MM.1S (cell line): ENCODE results near the gene LTBP3.

Experiments used
- DNase-seq: peaks from one replicate; pipeline ENCODE4 v3.0.0-alpha.2; 2015
- H2AFZ ChIP-seq: fragments of 300-600 bp; sonication (generic); 2 replicates; pipeline ENCODE4 v1.6.0; 2016; ENCODE audit warnings: antibody characterized with exemption, low read length
- H3F3A ChIP-seq: fragments of 300-600 bp; sonication (generic); 2 replicates; pipeline ENCODE4 v1.6.1; 2016; ENCODE audit warnings: mild to moderate bottlenecking, antibody characterized with exemption, low read length, moderate library complexity, mixed read lengths; ENCODE audit not compliant: insufficient read depth
- H3K27ac ChIP-seq: fragments of 300-600 bp; sonication (generic); 2 replicates; pipeline ENCODE4 v1.5.1; 2016; ENCODE audit warnings: mild to moderate bottlenecking, low read length
- H3K27me3 ChIP-seq: fragments of 300-600 bp; sonication (generic); replicated peaks from 2 replicates; pipeline ENCODE4 v1.6.0; 2016; ENCODE audit warnings: low read length; ENCODE audit not compliant: insufficient read depth
- H3K36me3 ChIP-seq: fragments of 300-600 bp; sonication (generic); replicated peaks from 2 replicates; pipeline ENCODE4 v1.6.1; 2016; ENCODE audit warnings: mild to moderate bottlenecking, low read length, mixed read lengths; ENCODE audit not compliant: insufficient read depth
- H3K4me1 ChIP-seq: fragments of 300-600 bp; sonication (generic); 2 replicates; pipeline ENCODE4 v1.6.1; 2016; ENCODE audit warnings: low read length, mixed read lengths
- H3K4me2 ChIP-seq: fragments of 300-600 bp; sonication (generic); 2 replicates; pipeline ENCODE4 v1.6.0; 2016; ENCODE audit warnings: low read depth, low read length
- H3K4me3 ChIP-seq: fragments of 300-600 bp; sonication (generic); 2 replicates; pipeline ENCODE4 v1.5.1; 2016; ENCODE audit warnings: low read length, mixed read lengths
- H3K79me2 ChIP-seq: fragments of 300-600 bp; sonication (generic); 2 replicates; pipeline ENCODE4 v1.6.1; 2016; ENCODE audit warnings: mixed run types, low read length, mixed read lengths
- H3K9ac ChIP-seq: fragments of 300-600 bp; sonication (generic); 2 replicates; pipeline ENCODE4 v1.6.1; 2016; ENCODE audit warnings: low read length, mixed read lengths
- H3K9me2 ChIP-seq: fragments of 300-600 bp; sonication (generic); replicated peaks from 2 replicates; pipeline ENCODE4 v1.6.1; 2016; ENCODE audit warnings: mild to moderate bottlenecking, low read length, mixed read lengths; ENCODE audit not compliant: insufficient read depth
- H3K9me3 ChIP-seq: fragments of 300-600 bp; sonication (generic); replicated peaks from 2 replicates; pipeline ENCODE4 v1.6.1; 2016; ENCODE audit warnings: mild to moderate bottlenecking, low read length, mixed read lengths; ENCODE audit not compliant: insufficient read depth
- H4K20me1 ChIP-seq: fragments of 300-600 bp; sonication (generic); 2 replicates; pipeline ENCODE4 v1.6.1; 2016; ENCODE audit warnings: mild to moderate bottlenecking, low read length, moderate library complexity, mixed read lengths; ENCODE audit not compliant: insufficient read depth
- CTCF ChIP-seq: fragments of 300-600 bp; sonication (generic); IDR thresholded peaks from 2 replicates; pipeline ENCODE4 v1.5.1; 2016; ENCODE audit warnings: antibody characterized with exemption, low read length, mixed read lengths
- EZH2 ChIP-seq: fragments of 300-600 bp; sonication (generic); optimal IDR thresholded peaks from 2 replicates; pipeline ENCODE3; 2017; ENCODE audit warnings: low read depth, mild to moderate bottlenecking, antibody characterized with exemption, low read length, mixed read lengths
- EZH2phosphoT487 ChIP-seq: fragments of 300-600 bp; sonication (generic); IDR thresholded peaks from 2 replicates; pipeline ENCODE4 v1.6.1; 2018; ENCODE audit warnings: antibody characterized with exemption, low read length

The LTBP3 gene

DNA sequence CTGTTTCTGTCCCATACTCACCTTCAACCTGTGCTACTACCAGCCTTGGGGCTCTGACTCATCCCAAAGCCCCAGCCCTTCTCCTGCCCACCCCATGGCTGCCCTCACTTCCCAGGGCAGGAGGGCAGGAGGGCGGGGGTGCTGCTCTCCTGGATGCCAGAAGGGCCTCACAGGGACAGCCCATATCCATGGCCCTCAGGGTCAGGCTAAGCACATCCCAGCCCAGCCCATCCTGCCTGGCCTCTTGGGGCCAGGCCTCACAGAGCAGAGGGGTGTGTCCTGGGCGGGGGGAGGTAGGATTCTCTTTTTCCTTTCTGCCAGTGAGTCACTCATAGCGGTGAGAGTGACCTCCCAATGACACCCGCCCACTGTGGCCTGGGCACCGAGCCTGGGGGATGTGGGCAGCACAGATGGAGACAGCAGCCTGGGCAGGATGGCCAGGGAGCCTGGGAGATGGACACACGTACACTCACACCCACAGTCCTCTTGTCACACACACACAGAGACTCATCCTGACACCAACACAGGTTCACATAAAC lies 2.4 kb downstream of the LTBP3 start:
- H3K79me2 ChIP-seq: no peaks in the 10 kb centered on the region
- no peak for TF ChIP-seq EZH2
- no peak for TF ChIP-seq CTCF
- no peaks in the 10 kb centered on the region for H3K9me2 ChIP-seq
- no peak overlapping the region for H3K4me2 ChIP-seq
- H3K4me1 ChIP-seq: peaks cover 27% of the 10 kb centered on the region
- no peak overlapping the region for H3K4me3 ChIP-seq
- H4K20me1 ChIP-seq: no peaks in the 10 kb centered on the region
- no peak overlapping the region for H3K27ac ChIP-seq
- no peak overlapping the region for H3K9ac ChIP-seq
- H3K36me3 ChIP-seq: no peaks in the 10 kb centered on the region
- no peak overlapping the region for H2AFZ ChIP-seq
- DNase-seq: no peak
- no peaks in the 10 kb centered on the region for H3K9me3 ChIP-seq
- no peaks in the 10 kb centered on the region for H3K27me3 ChIP-seq
- peaks cover 30% of the 10 kb centered on the region for H3F3A ChIP-seq

DNA sequence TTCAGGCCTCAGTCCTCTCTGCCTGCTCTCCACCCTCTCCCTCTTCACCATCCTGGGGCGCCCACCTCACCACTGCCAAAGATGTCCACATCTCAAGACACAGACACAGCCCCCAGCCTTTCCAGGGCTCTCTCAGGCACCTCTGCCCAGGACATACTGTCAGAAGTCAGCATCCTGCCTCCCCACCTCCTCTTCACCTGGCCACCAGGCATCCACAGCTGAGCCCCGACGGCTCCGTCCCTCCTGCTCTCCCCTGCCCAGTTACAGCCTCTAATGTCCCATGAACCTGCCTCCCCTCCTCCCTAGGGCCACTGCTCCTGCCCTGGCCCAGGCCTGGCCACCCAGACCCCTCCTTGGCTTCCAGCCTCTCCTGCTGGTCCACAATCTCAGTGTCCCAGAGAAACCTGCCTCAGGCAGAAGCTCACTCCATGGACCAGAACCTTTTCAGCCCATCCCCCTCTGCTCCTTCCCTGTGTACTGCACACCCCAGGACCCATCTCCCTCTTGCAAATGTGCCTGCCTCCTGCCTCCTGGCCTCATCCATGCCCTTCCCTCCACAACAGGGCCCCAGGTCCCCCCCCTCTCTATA lies 3.2 kb downstream of the LTBP3 start:
- Histone ChIP-seq H2AFZ (no peak overlapping the region), H3K79me2 (no peaks in the 10 kb centered on the region), H3K9me2 (no peaks in the 10 kb centered on the region), H3K9ac (no peak overlapping the region), H3K4me1 (peaks cover 27% of the 10 kb centered on the region), H3K4me3 (no peak overlapping the region), H3K4me2 (no peak overlapping the region), H3K27me3 (no peaks in the 10 kb centered on the region), H3K9me3 (no peaks in the 10 kb centered on the region), H3K36me3 (no peaks in the 10 kb centered on the region), H3K27ac (no peak overlapping the region), H4K20me1 (no peaks in the 10 kb centered on the region), H3F3A (peaks cover 29% of the 10 kb centered on the region)
- no peak for DNase-seq
- TF ChIP-seq EZH2phosphoT487 (no peak), CTCF (no peak), EZH2 (no peak)

DNA sequence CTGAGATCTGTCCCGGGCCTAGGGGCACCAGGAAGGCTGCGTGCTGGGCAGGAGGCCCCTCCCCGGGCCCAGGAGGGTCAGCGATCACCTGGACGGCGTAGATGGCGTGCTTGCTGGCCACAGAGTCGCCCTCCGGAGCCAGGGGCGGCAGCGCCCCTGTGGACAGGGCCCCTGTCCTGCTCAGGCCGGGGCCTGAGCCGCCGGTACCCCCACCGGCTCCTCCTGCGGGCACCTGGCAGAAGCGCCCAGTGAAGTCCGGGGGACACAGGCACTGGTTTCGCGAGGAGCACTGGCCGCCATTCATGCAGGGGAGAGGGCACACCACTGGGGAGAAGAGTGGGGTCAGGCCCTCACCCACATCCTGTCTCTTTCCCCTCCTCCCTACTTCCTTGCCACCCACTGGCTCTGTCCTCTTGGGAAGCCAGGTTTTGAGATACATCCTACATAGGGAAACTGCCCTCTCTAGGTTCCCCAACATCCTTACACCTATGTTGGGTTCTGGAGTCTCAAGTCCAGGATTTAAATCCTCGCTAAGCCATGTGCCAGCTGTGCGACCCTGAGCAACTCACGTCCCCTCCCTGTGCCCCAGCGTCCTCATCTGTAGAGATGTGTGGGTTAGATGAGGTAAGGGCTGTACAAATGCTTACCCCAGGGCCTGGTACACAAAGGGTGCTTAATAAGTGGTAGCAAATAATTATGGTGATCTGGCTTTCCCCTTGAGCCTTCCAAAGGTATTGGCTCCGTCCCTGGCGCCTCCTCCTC lies 3.9 kb downstream of the LTBP3 start:
- H3K79me2 ChIP-seq: no peaks in the 10 kb centered on the region
- H3K27ac ChIP-seq: peak overlapping the region; percentile 52; the same call in 1 of the 2 replicates
- peaks cover 27% of the 10 kb centered on the region for H3K4me1 ChIP-seq
- no peak for TF ChIP-seq EZH2
- TF ChIP-seq EZH2phosphoT487: no peak
- TF ChIP-seq CTCF: no peak
- H2AFZ ChIP-seq: peak overlapping the region; percentile 7; the same call in 1 of the 2 replicates
- peaks cover 22% of the 10 kb centered on the region for H3F3A ChIP-seq
- DNase-seq: no peak
- no peaks in the 10 kb centered on the region for H3K27me3 ChIP-seq
- peak overlapping the region; percentile 48 for H3K4me3 ChIP-seq
- H3K4me2 ChIP-seq: peak overlapping the region; percentile 79
- no peaks in the 10 kb centered on the region for H3K36me3 ChIP-seq
- no peaks in the 10 kb centered on the region for H3K9me2 ChIP-seq
- no peaks in the 10 kb centered on the region for H4K20me1 ChIP-seq
- no peaks in the 10 kb centered on the region for H3K9me3 ChIP-seq
- H3K9ac ChIP-seq: peak overlapping the region; percentile 52; the same call in 1 of the 2 replicates
